Inferior parietal cortex (tissue), 1 donor: Measurements from ENCODE around the gene FBXW11.

Experiments
- DNase-seq: peaks from one replicate; pipeline ENCODE4 v3.0.0-alpha.2; 2016; ENCODE audit errors: extremely low spot score

The FBXW11 gene

GRCh38 chr5:171868236-171868635, 138.2 kb downstream of the FBXW11 start:
- DNase-seq = no peak

GRCh38 chr5:171867786-171868185, 138.7 kb downstream of the FBXW11 start:
- no peak for DNase-seq

GRCh38 chr5:171865471-171865870, 141.0 kb downstream of the FBXW11 start:
- no peak for DNase-seq

DNA sequence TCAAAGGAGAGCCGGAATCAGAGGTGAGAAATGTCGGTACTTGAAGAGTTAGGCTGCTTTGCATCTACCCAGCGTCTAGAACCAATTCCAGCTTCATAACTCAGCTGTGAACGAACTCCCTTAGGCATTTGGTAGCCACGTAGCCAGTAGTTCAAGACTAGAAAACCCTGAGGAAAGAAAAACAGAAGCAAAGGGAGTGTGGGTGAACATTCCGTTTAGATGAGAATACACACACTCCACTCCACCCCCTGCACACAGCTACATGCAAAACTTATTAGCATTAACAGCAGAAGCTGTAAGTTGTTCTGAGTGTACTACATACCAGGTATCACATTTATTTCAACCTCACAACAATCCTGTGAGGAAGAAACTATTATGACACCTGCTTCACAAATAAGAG, 142.5 kb downstream of the FBXW11 start:
- DNase-seq = no peak

DNA sequence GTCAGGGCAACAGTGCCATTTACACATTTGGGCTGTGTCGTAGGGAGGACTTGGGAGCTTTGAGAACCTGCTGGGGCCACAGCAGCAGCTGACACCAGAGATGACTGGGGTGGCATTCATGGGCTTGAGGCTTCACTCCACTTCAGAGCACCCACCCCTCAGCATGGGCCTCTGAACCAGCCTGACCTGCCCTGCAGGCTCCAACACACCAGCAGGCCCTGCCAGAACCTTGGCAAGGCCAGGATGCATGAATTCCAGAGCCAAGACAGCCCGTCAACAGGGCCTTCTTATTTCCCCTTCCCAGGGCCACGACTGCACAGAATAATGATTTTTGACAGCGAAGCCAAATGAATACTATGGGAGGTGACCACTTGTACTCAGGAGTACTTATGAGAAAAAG, 143.8 kb downstream of the FBXW11 start:
- no peak for DNase-seq

DNA sequence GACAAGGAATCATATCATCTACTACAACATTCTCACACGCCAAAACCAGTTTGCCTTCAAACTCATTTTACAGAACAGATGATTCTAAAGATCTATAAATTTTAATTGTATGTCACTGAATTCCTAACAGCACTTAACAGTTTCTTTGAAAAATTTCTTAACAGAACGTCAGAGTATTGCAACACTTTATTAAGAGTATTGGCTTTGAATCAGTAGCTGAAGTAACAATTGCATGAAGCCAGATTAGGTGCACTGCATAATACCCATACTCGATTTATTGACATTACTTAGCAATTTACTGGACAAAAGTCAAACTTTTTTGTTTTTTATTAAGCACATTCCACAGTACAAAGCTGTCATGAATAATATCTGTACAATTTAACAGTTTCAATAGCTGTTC, 145.1 kb downstream of the FBXW11 start:
- no peak for DNase-seq

GRCh38 chr5:171858303-171858702, 148.1 kb downstream of the FBXW11 start:
- DNase-seq = no peak

DNA sequence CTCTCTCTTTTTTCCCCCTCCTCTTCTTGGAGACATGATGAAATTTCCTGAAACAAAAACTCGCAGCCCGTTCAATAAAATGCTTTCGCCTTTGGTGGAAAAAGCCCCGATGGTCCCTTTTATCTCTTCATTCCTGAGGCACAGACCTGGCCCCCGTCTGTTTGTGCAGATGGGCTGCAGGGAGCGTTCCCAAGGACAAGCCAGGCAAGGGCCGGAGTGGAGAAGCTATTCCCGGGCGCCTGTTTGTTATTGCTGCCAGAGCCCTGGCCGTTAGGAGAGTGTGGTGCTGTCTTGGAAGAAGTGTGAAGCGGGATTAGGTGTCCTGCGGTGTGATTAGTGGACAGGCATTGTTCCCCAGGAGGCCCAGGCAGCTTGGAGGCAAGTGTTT, 149.0 kb downstream of the FBXW11 start:
- no peak for DNase-seq

DNA sequence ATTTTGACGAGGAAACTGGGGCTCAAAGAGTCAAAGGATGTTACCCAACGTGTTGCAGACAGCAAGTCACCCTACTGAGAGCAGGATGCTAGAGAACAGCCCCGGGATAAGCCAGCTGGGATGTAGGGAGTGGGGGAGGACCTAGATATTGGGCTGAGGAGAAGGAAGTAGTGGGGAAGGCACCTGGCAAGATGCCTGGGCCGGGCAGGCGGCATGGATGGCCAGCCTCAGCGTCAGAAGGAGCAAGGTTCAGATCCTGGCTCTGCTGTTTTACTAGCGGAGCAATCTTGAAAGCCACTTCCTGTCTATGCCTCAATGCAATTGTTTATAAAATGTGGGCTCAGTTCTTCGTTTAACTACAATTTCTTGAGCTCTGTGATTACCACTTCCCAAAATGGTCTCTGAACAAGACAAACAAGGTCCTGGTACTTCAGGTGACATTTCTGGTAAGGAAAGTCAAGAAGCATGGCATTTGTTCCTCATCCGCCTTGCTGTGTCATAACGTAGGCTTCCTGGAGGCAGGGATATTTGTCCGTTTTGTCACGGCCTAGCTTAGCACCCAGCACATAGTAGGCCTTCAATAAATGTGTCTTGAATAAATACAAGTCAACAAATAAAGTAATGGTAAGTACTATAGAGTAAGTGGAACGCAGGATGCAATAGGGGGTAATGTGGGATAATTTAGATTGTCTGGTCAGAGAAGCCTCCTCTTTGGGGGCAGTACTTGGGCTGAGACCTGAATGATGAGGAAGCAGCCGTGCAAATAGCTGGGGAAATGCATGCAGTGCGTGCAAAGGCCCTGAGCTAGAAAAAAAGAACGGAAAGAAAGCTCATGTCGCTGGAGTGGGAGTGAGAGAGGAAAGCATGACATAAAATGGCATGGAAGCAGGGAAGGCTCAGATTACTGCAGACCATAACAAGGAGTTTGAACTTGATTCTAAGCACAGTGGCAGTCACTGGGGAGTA, 150.4 kb downstream of the FBXW11 start:
- no peak for DNase-seq

DNA sequence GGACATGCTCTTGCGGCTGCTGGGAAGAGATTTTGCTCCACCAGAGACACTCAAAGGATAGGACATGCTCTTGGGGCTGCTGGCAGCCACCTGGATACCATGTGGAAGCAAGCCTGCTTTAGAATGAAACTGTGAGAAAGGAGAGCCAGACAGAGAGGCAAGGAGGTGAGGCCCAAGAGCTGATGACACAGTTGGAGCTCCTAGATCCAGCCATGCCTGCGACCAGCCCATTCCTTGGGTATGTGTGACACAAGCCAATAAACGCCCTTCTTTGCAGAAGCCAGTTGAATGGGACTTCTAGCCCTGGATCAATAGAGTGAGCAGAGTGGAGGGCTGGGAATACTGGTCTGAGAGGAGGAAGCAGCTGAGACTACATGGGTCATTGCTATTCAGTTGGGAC, 151.2 kb downstream of the FBXW11 start:
- no peak for DNase-seq

- no peak for DNase-seq
These were observed 154.2 kb downstream of the FBXW11 start for GRCh38 chr5:171852255-171852681.

DNA sequence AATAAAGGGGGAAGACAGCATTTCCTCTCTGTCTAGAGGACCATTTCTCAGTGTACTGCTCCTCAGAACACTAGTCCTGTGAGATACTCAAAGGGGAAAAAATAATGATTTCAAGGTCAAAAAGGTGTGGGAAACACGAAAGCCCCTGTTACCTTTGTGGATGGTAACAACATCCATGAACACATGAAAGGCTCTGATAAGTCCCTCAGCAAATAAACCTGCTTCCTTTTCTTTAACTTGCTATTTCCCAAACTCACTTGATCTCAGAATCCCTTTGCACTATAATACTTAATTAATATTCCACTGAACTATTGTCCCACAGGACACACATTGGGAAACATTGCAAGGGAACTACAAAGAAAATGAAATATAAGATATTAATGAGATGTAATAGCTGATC, 155.2 kb downstream of the FBXW11 start:
- no peak for DNase-seq

DNA sequence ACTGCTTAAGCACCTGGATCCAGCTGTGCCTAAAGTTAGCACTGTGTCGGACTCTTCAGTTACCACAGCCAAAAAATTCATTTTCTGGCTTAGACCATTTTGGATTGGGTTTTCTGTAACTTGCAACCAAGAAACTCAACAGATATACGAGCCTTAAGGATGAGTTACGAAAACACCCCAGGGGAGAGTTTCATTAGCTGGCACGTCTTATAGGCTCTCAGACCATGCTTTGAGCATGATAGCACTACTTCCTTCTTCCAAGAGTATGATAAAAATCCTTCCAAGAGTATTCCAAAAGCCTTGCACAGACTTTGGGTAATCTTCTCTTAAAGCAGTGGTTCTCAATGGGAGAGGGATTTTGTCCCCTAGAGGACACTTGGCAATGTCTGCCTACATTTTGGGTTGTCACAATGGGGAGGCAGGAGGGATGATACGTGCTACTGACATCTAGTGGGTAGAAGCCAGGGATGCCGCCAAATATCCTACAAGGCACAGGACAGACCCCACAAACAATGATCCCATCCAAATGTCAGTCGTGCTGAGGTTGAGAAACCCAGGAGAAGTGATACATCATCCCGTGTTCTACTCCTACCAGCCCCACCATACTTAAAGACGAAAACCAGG, 156.0 kb downstream of the FBXW11 start:
- DNase-seq = no peak

DNA sequence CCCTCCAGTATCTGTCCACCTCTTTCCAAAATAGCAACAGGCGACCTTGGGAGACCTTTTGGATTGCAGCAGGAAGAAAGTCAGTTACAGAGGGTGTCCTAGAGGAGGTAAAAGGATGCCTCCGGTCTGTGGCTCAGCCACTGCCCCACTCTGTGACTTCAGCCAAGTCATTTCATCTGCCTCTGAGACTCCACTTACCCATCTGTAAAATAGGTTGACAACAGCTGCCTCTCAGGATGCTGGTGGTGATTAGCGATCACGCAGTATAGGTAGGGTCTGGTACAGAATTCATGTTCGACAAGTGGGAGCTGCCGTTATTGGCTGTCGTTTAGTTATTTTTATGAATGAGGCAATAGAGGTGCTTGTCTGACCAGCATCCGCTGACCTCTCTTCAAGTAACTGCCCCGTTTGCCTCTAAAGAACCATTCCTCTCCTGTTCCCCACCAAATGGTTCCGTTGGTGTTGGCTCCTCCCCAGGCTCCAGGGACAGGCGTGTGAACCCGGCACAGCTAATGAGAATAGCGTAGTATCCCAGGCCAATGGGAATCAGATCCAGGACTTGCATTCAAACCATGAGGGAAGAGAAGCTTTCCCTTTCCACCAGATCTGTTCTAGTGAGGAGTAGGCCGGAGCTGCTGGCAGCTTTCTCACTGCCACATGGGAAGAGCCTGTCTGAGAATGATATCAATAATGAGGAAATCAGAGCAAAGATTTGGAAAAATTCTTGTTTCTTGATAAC, 156.7 kb downstream of the FBXW11 start:
- DNase-seq = no peak

DNA sequence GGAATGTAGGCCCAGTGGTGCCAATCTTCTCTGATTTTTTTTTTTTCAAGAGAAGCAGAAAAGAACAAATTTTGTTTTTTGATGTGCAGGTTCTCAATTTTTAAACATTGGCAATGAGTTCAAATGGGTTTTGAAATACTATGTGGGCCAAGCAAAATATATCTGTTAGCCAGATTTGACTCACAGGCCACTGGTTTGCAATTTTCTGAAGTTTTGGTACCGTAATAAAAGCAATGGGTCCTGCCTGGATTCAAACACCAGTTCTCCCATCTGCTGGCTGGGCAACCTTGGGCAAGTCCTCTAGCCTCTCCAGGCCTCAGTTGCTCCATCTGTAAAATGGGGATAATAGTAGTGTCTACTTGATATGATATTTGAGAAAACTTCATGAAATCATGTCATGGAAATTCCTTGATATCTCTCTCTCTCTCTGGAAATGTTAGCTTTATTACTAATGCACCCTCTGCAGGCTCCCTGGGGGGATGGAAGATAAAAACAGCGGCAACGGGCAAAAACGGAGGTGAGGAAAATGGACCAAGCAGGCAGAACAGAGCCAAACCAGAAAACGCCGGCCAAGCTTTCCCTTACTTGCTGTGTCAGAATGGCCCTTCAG, 157.4 kb downstream of the FBXW11 start:
- DNase-seq = no peak

- DNase-seq = no peak
These were observed 158.0 kb downstream of the FBXW11 start for GRCh38 chr5:171848486-171848885.

DNA sequence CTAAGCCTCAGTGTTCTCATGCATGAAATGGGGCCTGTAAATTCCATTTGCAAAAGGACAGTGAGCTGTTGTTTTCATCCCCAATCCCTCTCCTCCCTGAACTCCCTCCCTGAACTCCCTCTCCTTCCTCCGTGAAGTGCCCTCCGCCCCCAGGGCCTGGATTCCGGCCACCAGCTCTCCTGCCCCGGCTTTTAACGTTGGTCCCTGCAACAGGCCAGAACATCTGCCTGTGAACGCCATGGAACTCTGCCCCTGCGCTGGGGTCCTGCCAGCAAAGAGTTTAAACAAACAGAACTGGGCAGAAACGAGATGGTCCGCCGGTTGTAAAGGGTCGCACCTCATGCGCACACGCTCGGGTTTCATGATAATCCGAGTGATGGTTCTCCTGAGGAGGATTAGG, 158.4 kb downstream of the FBXW11 start:
- DNase-seq = no peak

DNA sequence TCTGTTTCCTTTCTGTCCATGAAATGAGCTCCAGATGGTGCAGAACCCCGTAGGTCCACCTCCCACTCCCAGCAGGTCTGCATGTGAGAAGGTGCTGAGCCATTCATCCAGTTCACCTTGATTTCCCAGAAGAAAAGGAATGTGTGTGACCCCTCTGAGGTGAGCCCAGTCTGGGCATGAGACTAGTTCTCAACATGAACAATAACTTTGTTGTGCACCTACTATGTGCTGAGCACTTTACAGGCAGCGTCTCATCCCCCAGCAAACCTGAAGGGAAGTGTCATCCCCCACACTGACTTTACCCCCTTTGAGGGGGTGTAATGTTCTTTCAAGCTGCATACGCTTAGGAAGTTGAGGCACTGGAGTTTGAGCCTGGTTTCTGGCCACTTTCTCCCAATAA, 159.4 kb downstream of the FBXW11 start:
- DNase-seq = no peak

- DNase-seq = no peak
These were observed 160.1 kb downstream of the FBXW11 start for GRCh38 chr5:171846323-171846722.

- DNase-seq = no peak
These were observed 160.6 kb downstream of the FBXW11 start for GRCh38 chr5:171845857-171846256.

GRCh38 chr5:171845040-171845630, 161.3 kb downstream of the FBXW11 start:
- no peak for DNase-seq
